H9 (cell line): ENCODE results near the gene AKT1S1. TPM values are rescaled to one million over a fixed set of nuclear protein-coding genes. Genes with fewer than 3 reads are reported as not detected.

Experiments
- DNase-seq: peaks from one replicate; pipeline ENCODE4 v3.0.0-alpha.2; 2017
- H2AFZ ChIP-seq: one replicate; pipeline ENCODE4 v1.6.1; 2013; ENCODE audit warnings: mild to moderate bottlenecking, low read length, control low read depth, moderate library complexity
- H2AK5ac ChIP-seq: 2 replicates; pipeline ENCODE4 v1.6.1; 2013; ENCODE audit warnings: low read length, control low read depth, mixed read lengths; ENCODE audit not compliant: insufficient read length
- H2BK120ac ChIP-seq: one replicate; pipeline ENCODE4 v1.6.1; 2013; ENCODE audit warnings: low read depth, mild to moderate bottlenecking, low read length, control low read depth, inconsistent platforms; ENCODE audit not compliant: poor library complexity, severe bottlenecking
- H2BK12ac ChIP-seq: 2 replicates; pipeline ENCODE4 v1.6.1; 2013; ENCODE audit warnings: low read length, control low read depth, mixed read lengths, low read depth; ENCODE audit not compliant: insufficient read length
- H2BK15ac ChIP-seq: 2 replicates; pipeline ENCODE4 v1.6.1; 2013; ENCODE audit warnings: low read depth, low read length, control low read depth
- H2BK20ac ChIP-seq: one replicate; pipeline ENCODE4 v1.6.1; 2013; ENCODE audit warnings: low read depth, mild to moderate bottlenecking, low read length, control low read depth, inconsistent platforms; ENCODE audit not compliant: poor library complexity, severe bottlenecking
- H2BK5ac ChIP-seq: 2 replicates; pipeline ENCODE4 v1.6.1; 2013; ENCODE audit warnings: low read length, control low read depth, mixed read lengths; ENCODE audit not compliant: insufficient read length
- H3K14ac ChIP-seq: 2 replicates; pipeline ENCODE4 v1.6.1; 2013; ENCODE audit warnings: low read length, control low read depth; ENCODE audit not compliant: insufficient read depth
- H3K18ac ChIP-seq: 2 replicates; pipeline ENCODE4 v1.6.1; 2013; ENCODE audit warnings: low read depth, mild to moderate bottlenecking, mixed read lengths, low read length, control low read depth; ENCODE audit not compliant: insufficient read length
- H3K23ac ChIP-seq: 2 replicates; pipeline ENCODE4 v1.6.1; 2013; ENCODE audit warnings: low read length, control low read depth, mixed read lengths, low read depth; ENCODE audit not compliant: insufficient read length
- H3K23me2 ChIP-seq: 2 replicates; pipeline ENCODE4 v1.6.1; 2013; ENCODE audit warnings: low read depth, mild to moderate bottlenecking, mixed read lengths, low read length, control low read depth; ENCODE audit not compliant: insufficient read length, poor library complexity, severe bottlenecking
- H3K27ac ChIP-seq: 2 replicates; pipeline ENCODE4 v1.5.1; 2013; ENCODE audit warnings: low read length, control low read depth, mixed read lengths, low read depth; ENCODE audit not compliant: insufficient read length
- H3K27me3 ChIP-seq: 2 replicates; pipeline ENCODE4 v1.6.1; 2013; ENCODE audit warnings: low read length, control low read depth, inconsistent platforms; ENCODE audit not compliant: insufficient read depth
- H3K4ac ChIP-seq: 2 replicates; pipeline ENCODE4 v1.6.1; 2013; ENCODE audit warnings: low read depth, mild to moderate bottlenecking, control low read depth, inconsistent platforms, low read length, moderate library complexity
- H3K4me1 ChIP-seq: 2 replicates; pipeline ENCODE4 v1.6.1; 2013; ENCODE audit warnings: low read length, control low read depth, inconsistent platforms; ENCODE audit not compliant: insufficient read depth
- H3K4me2 ChIP-seq: 2 replicates; pipeline ENCODE4 v1.6.1; 2013; ENCODE audit warnings: low read length, control low read depth, mixed read lengths; ENCODE audit not compliant: insufficient read length, insufficient read depth
- H3K56ac ChIP-seq: 2 replicates; pipeline ENCODE4 v1.6.1; 2013; ENCODE audit warnings: low read depth, mild to moderate bottlenecking, mixed read lengths, low read length, control low read depth; ENCODE audit not compliant: insufficient read length
- H3K79me1 ChIP-seq: 2 replicates; pipeline ENCODE4 v1.6.1; 2013; ENCODE audit warnings: low read depth, mild to moderate bottlenecking, moderate library complexity, low read length, control low read depth, inconsistent platforms; ENCODE audit not compliant: insufficient read depth, poor library complexity, severe bottlenecking
- H3K79me2 ChIP-seq: 2 replicates; pipeline ENCODE4 v1.6.1; 2013; ENCODE audit warnings: low read length, control low read depth, inconsistent platforms; ENCODE audit not compliant: insufficient read depth
- H3K9ac ChIP-seq: 2 replicates; pipeline ENCODE4 v1.6.1; 2013; ENCODE audit warnings: low read length, control low read depth, mixed read lengths; ENCODE audit not compliant: insufficient read length; ENCODE audit errors: extremely low read depth
- H3K9me3 ChIP-seq: one replicate; pipeline ENCODE4 v1.6.1; 2013; ENCODE audit warnings: low read depth, low read length, inconsistent platforms; ENCODE audit not compliant: control insufficient read depth
- H3T11ph ChIP-seq: one replicate; pipeline ENCODE4 v1.6.1; 2013; ENCODE audit warnings: mild to moderate bottlenecking, low read length, control low read depth, inconsistent platforms
- H4K20me1 ChIP-seq: one replicate; pipeline ENCODE4 v1.6.1; 2013; ENCODE audit not compliant: control insufficient read depth, insufficient read length, insufficient read depth
- H4K5ac ChIP-seq: 2 replicates; pipeline ENCODE4 v1.6.1; 2013; ENCODE audit warnings: low read depth, mild to moderate bottlenecking, mixed read lengths, low read length, control low read depth; ENCODE audit not compliant: insufficient read length
- H4K8ac ChIP-seq: replicated peaks from 2 replicates; pipeline ENCODE4 v1.6.1; 2013; ENCODE audit warnings: low read length, control low read depth, mixed read lengths, low read depth; ENCODE audit not compliant: insufficient read length
- H4K91ac ChIP-seq: 2 replicates; pipeline ENCODE4 v1.6.1; 2013; ENCODE audit warnings: low read depth, mild to moderate bottlenecking, moderate library complexity, mixed read lengths, low read length, control low read depth; ENCODE audit not compliant: insufficient read length
- H3K27ac Mint-ChIP-seq, 3 experiments: 2 replicates in 2 of 3; 3 replicates in 1 of 3; pipeline ENCODE4 v1.8.0; 2020 to 2021; ENCODE audit warnings: mixed read lengths in 3 of 3, mild to moderate bottlenecking in 1 of 3, moderate library complexity in 1 of 3
- H3K27me3 Mint-ChIP-seq: 2 replicates; pipeline ENCODE4 v1.8.0; 2021; ENCODE audit warnings: low read depth, mild to moderate bottlenecking, moderate library complexity, mixed read lengths
- H3K36me3 Mint-ChIP-seq, 3 experiments: 2 replicates in 2 of 3; 3 replicates in 1 of 3; pipeline ENCODE4 v1.8.0; 2020 to 2021; ENCODE audit warnings: low read depth in 3 of 3, mixed read lengths in 3 of 3; ENCODE audit not compliant: insufficient read depth in 1 of 3
- H3K4me1 Mint-ChIP-seq, 2 experiments: 2 replicates each; pipeline ENCODE4 v1.8.0; 2020; ENCODE audit warnings: mixed read lengths in 2 of 2
- H3K4me3 Mint-ChIP-seq, 2 experiments: 2 replicates in 1 of 2; 3 replicates in 1 of 2; pipeline ENCODE4 v1.8.0; 2020 to 2021; ENCODE audit warnings: mild to moderate bottlenecking in 2 of 2, mixed read lengths in 2 of 2, moderate library complexity in 1 of 2
- H3K9me3 Mint-ChIP-seq, 2 experiments: 2 replicates in 1 of 2; 3 replicates in 1 of 2; pipeline ENCODE4 v1.8.0; 2020; ENCODE audit warnings: mild to moderate bottlenecking in 2 of 2, mixed read lengths in 2 of 2, moderate library complexity in 1 of 2
- CTCF ChIP-seq: fragments of 200-600 bp; sonication (generic); conservative IDR thresholded peaks from 3 replicates; pipeline ENCODE4 v1.8.0; 2021; ENCODE audit warnings: antibody characterized with exemption, mild to moderate bottlenecking
- WGBS: extraction: QIAGEN DNeasy Blood & Tissue Kit; methylation state at CpG from one replicate; pipeline ENCODE4 v1.1.7; 2013; ENCODE audit warnings: missing lambda C conversion rate, low lambda C conversion rate, mixed read lengths; ENCODE audit not compliant: insufficient read length; ENCODE audit errors: extremely low coverage; 5-methylcytosine and 5-hydroxymethylcytosine counted together
- total RNA-seq: library from RNA; stranded (reverse); gene quantifications from 2 replicates; pipeline ENCODE4 v1.2.1, GENCODE V29; 2021

AKT1S1 gene
- total RNA-seq, 1 experiment from 2014 or later = 43.5 TPM

GRCh38 chr19:49882643-49883042 lies 5.5 kb upstream of the AKT1S1 start:
- no peak overlapping the region for H3K4me3 Mint-ChIP-seq
- Histone ChIP-seq H3K23ac (no peak overlapping the region), H3K79me2 (no peaks in the 10 kb centered on the region), H3K9me3 (no peaks in the 10 kb centered on the region), H3K27ac (no peak overlapping the region), H3K4ac (no peak overlapping the region), H3K27me3 (no peaks in the 10 kb centered on the region), H2AK5ac (no peak overlapping the region), H2BK15ac (no peak overlapping the region), H2BK12ac (no peak overlapping the region), H4K91ac (no peak overlapping the region), H2BK120ac (no peak overlapping the region), H3K14ac (no peak overlapping the region), H2AFZ (no peak overlapping the region), H3K79me1 (no peaks in the 10 kb centered on the region), H2BK5ac (no peak overlapping the region), H4K8ac (no peak overlapping the region), H3K56ac (no peak overlapping the region), H2BK20ac (no peak overlapping the region), H3K9ac (no peak overlapping the region), H3K4me1 (no peaks in the 10 kb centered on the region), H4K20me1 (no peaks in the 10 kb centered on the region), H3T11ph (no peak overlapping the region), H3K4me2 (no peak overlapping the region), H3K23me2 (peaks cover 6% of the 10 kb centered on the region), H3K18ac (no peak overlapping the region), H4K5ac (no peak overlapping the region)
- peaks cover 11 to 16% of the 10 kb centered on the region in 2 experiments for H3K4me1 Mint-ChIP-seq
- no peak for TF ChIP-seq CTCF
- WGBS = no CpG with 5 or more reads among the region's 14 CpGs
- DNase-seq = no peak
- peaks cover 56 to 71% (median 71%) of the 10 kb centered on the region in 3 experiments for H3K36me3 Mint-ChIP-seq
- H3K9me3 Mint-ChIP-seq = no peaks in the 10 kb centered on the region
- no peaks in the 10 kb centered on the region for H3K27me3 Mint-ChIP-seq
- no peak overlapping the region for H3K27ac Mint-ChIP-seq
